Neural cell (in vitro differentiated cells): ENCODE results near the gene SDSL.

Source experiments
- CTCF ChIP-seq: fragments of 450-650 bp; IDR thresholded peaks from 2 replicates; pipeline ENCODE4 v1.5.1; 2014; ENCODE audit warnings: antibody characterized with exemption, mild to moderate bottlenecking, moderate library complexity; ENCODE audit not compliant: poor library complexity, severe bottlenecking
- EP300 ChIP-seq: fragments of 450-650 bp; conservative IDR thresholded peaks from 2 replicates; pipeline ENCODE4 v1.6.1; 2014; ENCODE audit warnings: antibody characterized with exemption, mild to moderate bottlenecking, moderate library complexity; ENCODE audit not compliant: poor library complexity, severe bottlenecking
- EZH2 ChIP-seq: fragments of 200-600, 300-800 bp; shearing (Covaris generic), sonication (generic); IDR thresholded peaks from 2 replicates; pipeline ENCODE4 v1.6.1; 2014; ENCODE audit warnings: antibody characterized with exemption, low read length, borderline replicate concordance, mild to moderate bottlenecking; ENCODE audit not compliant: insufficient read depth, poor library complexity, severe bottlenecking
- MXI1 ChIP-seq: fragments of 450-650 bp; conservative IDR thresholded peaks from 2 replicates; pipeline ENCODE4 v1.6.1; 2014; ENCODE audit warnings: antibody characterized with exemption, mild to moderate bottlenecking; ENCODE audit not compliant: poor library complexity, severe bottlenecking
- POLR2AphosphoS5 ChIP-seq: IDR thresholded peaks from 2 replicates; pipeline ENCODE4 v1.6.1; 2012
- REST ChIP-seq: IDR thresholded peaks from 2 replicates; pipeline ENCODE4 v1.6.1; 2012; ENCODE audit warnings: borderline replicate concordance
- SMC3 ChIP-seq: fragments of 450-650 bp; conservative IDR thresholded peaks from 2 replicates; pipeline ENCODE4 v1.6.1; 2014; ENCODE audit warnings: antibody characterized with exemption, mild to moderate bottlenecking, moderate library complexity; ENCODE audit not compliant: poor library complexity

- TF ChIP-seq CTCF (no peak), SMC3 (no peak), EZH2 (no peak), REST (no peak), EP300 (no peak), MXI1 (no peak), POLR2AphosphoS5 (no peak)
These were observed 12.6 kb upstream of the SDSL start for GRCh38 chr12:113409462-113410124.
